Esophagus squamous epithelium (tissue), 4 donors: ENCODE results near the gene PAK6.

ENCODE experiments used
- CTCF ChIP-seq, 6 experiments: fragments of 450-650 bp in 4 of 6; fragments of 200-600 bp in 2 of 6; sonication (generic) in 2 of 6; IDR thresholded peaks; one replicate each; pipeline ENCODE4 v1.5.1; 2016 to 2019; ENCODE audit warnings: antibody characterized with exemption in 6 of 6, mild to moderate bottlenecking in 4 of 6, moderate library complexity in 4 of 6
- POLR2A ChIP-seq, 4 donors: fragments of 450-650 bp; IDR thresholded peaks; one replicate each; pipeline ENCODE4 v1.6.1; 2017; ENCODE audit warnings: antibody characterized with exemption in 4 of 4, mild to moderate bottlenecking in 4 of 4, moderate library complexity in 3 of 4

- peak; percentile 38 to 70 (median 56) for TF ChIP-seq CTCF (IDR thresholded peaks at IDR 0.05)
- no peak for TF ChIP-seq POLR2A (IDR thresholded peaks at IDR 0.05)
Observed at GRCh38 chr15:40310001-40310959, 71.4 kb downstream of the PAK6 start.
